Uterus (tissue), 4 donors: ENCODE measurements around the gene CHRM4. TPM values are rescaled to one million over a fixed set of nuclear protein-coding genes. Genes with fewer than 3 reads are reported as not detected.

Experiments used
- DNase-seq, 2 donors: peaks; one replicate each; pipeline ENCODE4 v3.0.0-alpha.2; 2019 to 2020
- H3K27ac ChIP-seq, 2 donors: fragments of 200-600 bp; sonication (generic); 1 replicate in 1 of 2; 2 replicates in 1 of 2; pipeline ENCODE4 v1.5.1; 2016 to 2018
- H3K27me3 ChIP-seq, 2 donors: fragments of 200-600 bp; sonication (generic); one replicate each; pipeline ENCODE4 v1.5.1; 2018 to 2019; ENCODE audit warnings: control low read depth in 1 of 2
- H3K36me3 ChIP-seq, 2 donors: fragments of 200-600 bp; sonication (generic); one replicate each; pipeline ENCODE4 v1.5.1; 2019; ENCODE audit warnings: control low read depth in 1 of 2
- H3K4me1 ChIP-seq, 2 donors: fragments of 200-600 bp; sonication (generic); one replicate each; pipeline ENCODE4 v1.5.1; 2018 to 2019; ENCODE audit warnings: control low read depth in 1 of 2
- H3K4me3 ChIP-seq, 2 donors: fragments of 200-600 bp; sonication (generic); 1 replicate in 1 of 2; 2 replicates in 1 of 2; pipeline ENCODE4 v1.5.1; 2018 to 2019; ENCODE audit warnings: mild to moderate bottlenecking in 1 of 2
- H3K9me3 ChIP-seq, 2 donors: fragments of 200-600 bp; sonication (generic); one replicate each; pipeline ENCODE4 v1.5.1; 2019; ENCODE audit warnings: control low read depth in 1 of 2
- POLR2A ChIP-seq, 2 donors: fragments of 450-650 bp; IDR thresholded peaks; one replicate each; pipeline ENCODE4 v1.6.1; 2016; ENCODE audit warnings: antibody characterized with exemption in 2 of 2, mild to moderate bottlenecking in 1 of 2, moderate library complexity in 1 of 2
- intact Hi-C: fragments of 100-400 bp; cut with DNase I; formaldehyde crosslinking; loops from one replicate; pipeline ENCODE4 v1.15.1; 2023; ENCODE audit warnings: low total_unique reads
- total RNA-seq, 4 donors: library from RNA; depleted of rRNA in 3 of 4; stranded (reverse); fragments of >200 nt in 3 of 4; gene quantifications; one replicate each; pipeline versions ENCODE4 v1.1.0 to v1.2.4, GENCODE V29; 2014 to 2023
- TF ChIP-seq, protein P1 (sequence below), 4 experiments: fragments of 200-600 bp in 2 of 4; fragments of 450-650 bp in 2 of 4; sonication (generic) in 2 of 4; IDR thresholded peaks; one replicate each; pipeline ENCODE4 v1.5.1; 2016 to 2019; ENCODE audit warnings: antibody characterized with exemption in 4 of 4, mild to moderate bottlenecking in 2 of 4, moderate library complexity in 1 of 4
- donor health status: DM: yes; HTN: yes; CAD: no.

The CHRM4 gene
- total RNA-seq, 4 donors from 2014 or later, result 0.14 to 0.67 TPM; not detected in 2

DNA sequence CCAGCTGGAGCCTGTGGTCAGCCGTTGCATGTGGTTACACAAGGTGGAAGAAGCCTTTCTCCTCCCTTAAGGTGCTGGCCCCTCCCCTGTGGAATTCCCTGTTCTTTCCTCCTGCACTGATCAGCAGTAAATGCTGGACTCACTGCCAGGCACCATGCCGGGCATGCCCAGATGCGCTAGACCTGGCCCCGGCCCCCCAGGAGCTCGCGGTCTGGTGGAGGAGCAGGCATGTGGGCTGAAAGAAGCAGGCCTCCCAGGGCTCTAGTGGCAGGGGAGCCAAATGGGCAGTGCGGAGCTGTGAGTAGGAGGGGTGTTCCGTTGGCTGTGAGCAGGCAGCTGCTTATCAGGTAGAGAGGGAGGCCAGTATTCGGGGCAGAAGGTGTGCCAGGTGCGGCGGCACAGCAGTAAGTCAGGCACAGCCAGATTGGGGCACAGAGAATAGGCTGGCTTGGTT, 34.1 kb downstream of the CHRM4 start:
- H3K9me3 ChIP-seq, result no peaks in the 10 kb centered on the region
- DNase-seq, result no peak
- H3K27ac ChIP-seq, result no peak overlapping the region
- TF ChIP-seq, protein P1, sequence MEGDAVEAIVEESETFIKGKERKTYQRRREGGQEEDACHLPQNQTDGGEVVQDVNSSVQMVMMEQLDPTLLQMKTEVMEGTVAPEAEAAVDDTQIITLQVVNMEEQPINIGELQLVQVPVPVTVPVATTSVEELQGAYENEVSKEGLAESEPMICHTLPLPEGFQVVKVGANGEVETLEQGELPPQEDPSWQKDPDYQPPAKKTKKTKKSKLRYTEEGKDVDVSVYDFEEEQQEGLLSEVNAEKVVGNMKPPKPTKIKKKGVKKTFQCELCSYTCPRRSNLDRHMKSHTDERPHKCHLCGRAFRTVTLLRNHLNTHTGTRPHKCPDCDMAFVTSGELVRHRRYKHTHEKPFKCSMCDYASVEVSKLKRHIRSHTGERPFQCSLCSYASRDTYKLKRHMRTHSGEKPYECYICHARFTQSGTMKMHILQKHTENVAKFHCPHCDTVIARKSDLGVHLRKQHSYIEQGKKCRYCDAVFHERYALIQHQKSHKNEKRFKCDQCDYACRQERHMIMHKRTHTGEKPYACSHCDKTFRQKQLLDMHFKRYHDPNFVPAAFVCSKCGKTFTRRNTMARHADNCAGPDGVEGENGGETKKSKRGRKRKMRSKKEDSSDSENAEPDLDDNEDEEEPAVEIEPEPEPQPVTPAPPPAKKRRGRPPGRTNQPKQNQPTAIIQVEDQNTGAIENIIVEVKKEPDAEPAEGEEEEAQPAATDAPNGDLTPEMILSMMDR (IDR thresholded peaks at IDR 0.05), result no peak
- TF ChIP-seq POLR2A (IDR thresholded peaks at IDR 0.05), result no peak
- intact Hi-C loops, result no loop called here
- H3K4me1 ChIP-seq, result peaks cover 0 to 7% of the 10 kb centered on the region in 2 donors
- H3K36me3 ChIP-seq, result no peaks in the 10 kb centered on the region
- H3K27me3 ChIP-seq, result no peaks in the 10 kb centered on the region
- H3K4me3 ChIP-seq, result no peak overlapping the region

DNA sequence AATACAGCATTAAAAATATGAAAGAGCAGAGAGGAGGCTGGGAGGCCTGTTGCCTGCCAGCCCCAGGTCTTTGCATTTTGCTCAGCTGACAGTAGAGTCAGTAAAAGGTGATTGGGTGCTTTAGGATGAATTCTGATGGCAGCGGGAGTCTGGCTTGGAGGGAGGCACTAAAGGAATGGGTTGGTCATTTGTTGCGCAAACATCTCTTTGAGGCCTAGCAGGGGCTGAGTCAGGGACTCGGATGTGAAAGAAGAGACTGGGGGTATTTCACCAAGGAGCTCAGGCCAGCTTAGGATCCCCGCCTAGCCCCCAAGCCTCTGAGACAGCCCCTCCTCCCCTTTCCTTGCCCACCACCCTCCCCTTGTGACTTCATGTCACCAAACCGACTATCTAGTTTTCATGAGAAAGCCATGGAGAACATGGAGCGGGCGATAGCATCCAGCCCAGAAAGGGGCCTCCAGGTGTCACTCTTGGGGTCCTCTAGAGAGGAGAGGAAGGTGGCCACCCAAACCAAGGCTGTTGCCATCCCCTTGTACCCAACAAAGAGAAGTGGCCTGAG, 34.6 kb downstream of the CHRM4 start:
- Histone ChIP-seq H3K4me1 (peaks cover 0 to 11% of the 10 kb centered on the region in 2 donors), H3K4me3 (no peak overlapping the region), H3K27ac (no peak overlapping the region), H3K36me3 (no peaks in the 10 kb centered on the region), H3K27me3 (no peaks in the 10 kb centered on the region), H3K9me3 (no peaks in the 10 kb centered on the region)
- intact Hi-C loops, result no loop called here
- DNase-seq, result no peak
- TF ChIP-seq, protein P1 (IDR thresholded peaks at IDR 0.05), result no peak
- no peak for TF ChIP-seq POLR2A (IDR thresholded peaks at IDR 0.05)

DNA sequence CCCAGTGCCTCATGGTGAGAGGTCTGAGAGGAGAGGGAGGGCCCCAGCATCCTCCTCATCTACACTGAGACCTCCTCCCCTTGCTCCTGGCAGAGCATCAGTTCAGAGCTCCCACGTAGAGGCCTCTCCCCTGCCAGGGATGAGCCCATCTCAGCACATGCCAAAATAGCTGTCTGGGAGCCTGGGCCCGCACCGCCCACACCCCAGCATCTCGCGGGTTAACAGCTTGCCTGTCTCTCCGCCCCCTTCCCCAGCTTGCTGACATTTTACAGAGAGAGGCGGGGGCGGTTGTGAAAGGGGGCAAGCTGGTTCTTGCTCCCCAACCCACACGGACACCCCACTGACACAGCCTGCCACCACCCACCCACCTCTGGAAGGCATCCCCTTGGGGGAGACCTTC, 37.9 kb downstream of the CHRM4 start:
- peak in 1 of 2 donors; percentile 50 for DNase-seq
- intact Hi-C loops, result no loop called here
- no peak overlapping the region for H3K4me3 ChIP-seq
- no peaks in the 10 kb centered on the region for H3K27me3 ChIP-seq
- no peaks in the 10 kb centered on the region for H3K36me3 ChIP-seq
- H3K27ac ChIP-seq, result peak overlapping the region; percentile 4 to 7
- no peak for TF ChIP-seq POLR2A (IDR thresholded peaks at IDR 0.05)
- TF ChIP-seq, protein P1 (IDR thresholded peaks at IDR 0.05), result no peak
- peaks cover 0 to 6% of the 10 kb centered on the region in 2 donors for H3K4me1 ChIP-seq
- no peaks in the 10 kb centered on the region for H3K9me3 ChIP-seq

DNA sequence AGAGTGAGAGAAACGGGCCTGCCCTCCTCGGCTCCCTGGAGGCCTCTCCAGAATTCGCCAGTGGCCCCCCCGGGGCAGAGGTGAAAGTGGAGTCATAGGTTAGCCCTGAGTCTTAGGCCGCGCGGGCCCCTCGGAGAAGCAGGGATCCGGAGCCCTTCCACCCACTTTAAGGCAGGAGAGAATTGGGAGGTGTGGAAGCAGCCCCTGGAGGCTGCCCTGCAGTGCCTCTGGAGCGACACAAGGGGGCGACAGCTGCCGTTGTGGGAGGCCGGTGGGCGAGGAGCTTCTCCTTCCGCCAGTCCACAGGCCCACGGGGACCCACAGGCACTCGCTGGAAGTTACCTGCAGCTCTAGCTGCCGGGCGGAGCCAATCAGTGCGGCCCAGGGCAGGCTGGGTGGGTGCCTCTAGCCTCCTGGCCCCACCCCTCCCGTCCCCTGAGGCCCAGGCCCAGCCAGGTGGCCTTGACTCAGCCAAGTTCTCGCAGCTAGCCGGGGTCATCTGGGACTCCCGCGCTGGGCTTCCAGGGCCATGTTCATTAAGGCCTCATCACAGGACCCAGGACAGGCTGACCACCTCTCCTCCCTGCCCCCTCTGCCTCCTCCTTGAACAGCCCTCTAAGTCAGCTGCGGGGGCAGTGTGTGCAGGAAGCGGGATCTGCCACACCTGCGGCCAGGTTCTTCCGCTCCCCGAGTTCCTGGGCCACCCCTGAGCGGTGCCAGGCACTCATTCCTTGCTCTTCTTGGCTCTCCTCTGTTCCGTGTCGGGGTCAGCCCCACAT, 39.3 kb downstream of the CHRM4 start:
- H3K4me3 ChIP-seq, result no peak overlapping the region
- intact Hi-C loops, result no loop called here
- H3K27ac ChIP-seq, result peak overlapping the region in 1 of 2 donors; percentile 31
- H3K27me3 ChIP-seq, result no peaks in the 10 kb centered on the region
- TF ChIP-seq, protein P1 (IDR thresholded peaks at IDR 0.05), result peak; percentile 32 to 57 (median 42)
- no peak for TF ChIP-seq POLR2A (IDR thresholded peaks at IDR 0.05)
- H3K36me3 ChIP-seq, result no peaks in the 10 kb centered on the region
- H3K9me3 ChIP-seq, result no peaks in the 10 kb centered on the region
- peak in 1 of 2 donors; percentile 48 for DNase-seq
- H3K4me1 ChIP-seq, result peaks cover 0 to 15% of the 10 kb centered on the region in 2 donors

DNA sequence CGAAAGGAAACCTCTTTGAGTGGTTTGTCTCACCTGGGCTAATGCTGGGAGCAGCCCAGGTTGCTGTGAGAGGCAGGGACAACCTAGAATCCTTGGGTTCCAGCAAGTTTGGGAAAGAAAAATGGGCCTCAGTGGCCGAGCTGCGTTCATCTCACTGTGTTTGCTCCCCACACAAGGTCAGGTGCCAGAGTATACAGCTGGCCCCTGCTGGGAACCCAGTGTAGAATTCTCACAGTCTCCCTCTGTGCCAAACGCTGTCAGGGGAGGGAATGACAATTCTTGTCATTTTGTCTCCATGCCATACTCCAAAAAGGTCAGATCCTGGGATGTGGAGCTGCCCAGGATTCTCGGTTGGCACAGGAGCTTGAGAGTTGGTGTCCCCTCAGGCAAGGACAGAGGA, 40.0 kb downstream of the CHRM4 start:
- TF ChIP-seq, protein P1 (IDR thresholded peaks at IDR 0.05), result no peak
- no peak for TF ChIP-seq POLR2A (IDR thresholded peaks at IDR 0.05)
- intact Hi-C loops, result no loop called here
- no peaks in the 10 kb centered on the region for H3K27me3 ChIP-seq
- H3K36me3 ChIP-seq, result no peaks in the 10 kb centered on the region
- peaks cover 0 to 15% of the 10 kb centered on the region in 2 donors for H3K4me1 ChIP-seq
- H3K4me3 ChIP-seq, result no peak overlapping the region
- no peak overlapping the region for H3K27ac ChIP-seq
- no peak for DNase-seq
- no peaks in the 10 kb centered on the region for H3K9me3 ChIP-seq
